Suprapubic skin (tissue), 4 donors: ENCODE data around the gene TGFBR2. TPM values are rescaled to one million over a fixed set of nuclear protein-coding genes. Genes with fewer than 3 reads are reported as not detected.

Source experiments
- DNase-seq, 2 donors: peaks; one replicate each; pipeline ENCODE4 v3.0.0-alpha.2; 2019; ENCODE audit warnings: low spot score in 2 of 2
- H3K27ac ChIP-seq: fragments of 200-600 bp; sonication (generic); one replicate; pipeline ENCODE4 v1.5.1; 2019
- H3K27me3 ChIP-seq: fragments of 200-600 bp; sonication (generic); one replicate; pipeline ENCODE4 v1.5.1; 2019
- H3K36me3 ChIP-seq: fragments of 200-600 bp; sonication (generic); one replicate; pipeline ENCODE4 v1.5.1; 2019
- H3K4me1 ChIP-seq: fragments of 200-600 bp; sonication (generic); one replicate; pipeline ENCODE4 v1.5.1; 2019
- H3K4me3 ChIP-seq: fragments of 200-600 bp; sonication (generic); one replicate; pipeline ENCODE4 v1.5.1; 2019; ENCODE audit warnings: mild to moderate bottlenecking
- H3K9me3 ChIP-seq: fragments of 200-600 bp; sonication (generic); one replicate; pipeline ENCODE4 v1.5.1; 2019
- CTCF ChIP-seq, 2 donors: fragments of 200-600 bp in 1 of 2; fragments of 450-650 bp in 1 of 2; sonication (generic) in 1 of 2; IDR thresholded peaks; one replicate each; pipeline ENCODE4 v1.5.1; 2016 to 2019; ENCODE audit warnings: antibody characterized with exemption in 2 of 2, mild to moderate bottlenecking in 1 of 2, moderate library complexity in 1 of 2
- EP300 ChIP-seq: sonication (generic); formaldehyde crosslinking; IDR thresholded peaks from one replicate; pipeline ENCODE4 v1.6.1; 2017; ENCODE audit warnings: antibody characterized with exemption
- POLR2A ChIP-seq, 2 donors: fragments of 450-650 bp; IDR thresholded peaks; one replicate each; pipeline ENCODE4 v1.6.1; 2017; ENCODE audit warnings: antibody characterized with exemption in 2 of 2, mild to moderate bottlenecking in 2 of 2, moderate library complexity in 2 of 2
- POLR2AphosphoS5 ChIP-seq, 3 donors: sonication (generic); formaldehyde crosslinking; IDR thresholded peaks; one replicate each; pipeline ENCODE4 v1.6.1; 2017; ENCODE audit warnings: antibody characterized with exemption in 3 of 3
- WGBS: methylation state at CpG from one replicate; pipeline ENCODE4 v1.1.5; 2018; 5-methylcytosine and 5-hydroxymethylcytosine counted together
- total RNA-seq, 4 donors: library from RNA; depleted of rRNA; stranded (reverse); fragments of >200 nt; gene quantifications; one replicate each; pipeline ENCODE4 v1.1.0, GENCODE V29; 2016

TGFBR2 gene
- total RNA-seq, 4 donors from 2014 or later, result 63.7 to 84.3 (median 83.3) TPM

- Histone ChIP-seq H3K4me1 (peaks cover 14% of the 10 kb centered on the region), H3K36me3 (peaks cover 56% of the 10 kb centered on the region), H3K27me3 (no peaks in the 10 kb centered on the region), H3K9me3 (no peaks in the 10 kb centered on the region), H3K27ac (no peak overlapping the region), H3K4me3 (no peak overlapping the region)
- no peak for TF ChIP-seq CTCF (IDR thresholded peaks at IDR 0.05)
- TF ChIP-seq POLR2A (IDR thresholded peaks at IDR 0.05), result no peak
- TF ChIP-seq EP300, result no peak
- DNase-seq, result no peak
- 93% methylated on average over 5 of the region's 5 CpGs for WGBS
Measured at GRCh38 chr3:30675774-30676173, 69.4 kb downstream of the TGFBR2 start.

- peaks cover 22% of the 10 kb centered on the region for H3K4me1 ChIP-seq
Measured at GRCh38 chr3:30676424-30677346, 70.3 kb downstream of the TGFBR2 start.

GRCh38 chr3:30677347-30677685, 70.9 kb downstream of the TGFBR2 start:
- DNase-seq, result no peak
- Histone ChIP-seq H3K27me3 (no peaks in the 10 kb centered on the region), H3K4me1 (peaks cover 28% of the 10 kb centered on the region), H3K27ac (no peak overlapping the region), H3K9me3 (no peaks in the 10 kb centered on the region), H3K36me3 (peaks cover 47% of the 10 kb centered on the region), H3K4me3 (no peak overlapping the region)
- TF ChIP-seq POLR2A (IDR thresholded peaks at IDR 0.05) (no peak), CTCF (IDR thresholded peaks at IDR 0.05) (no peak), POLR2AphosphoS5 (IDR thresholded peaks at IDR 0.05) (no peak), EP300 (no peak)
- WGBS, result 86% methylated on average over 8 of the region's 8 CpGs

More at GRCh38 chr3:30676424-30677346, 70.3 kb downstream of the TGFBR2 start:
- H3K27me3 ChIP-seq, result no peaks in the 10 kb centered on the region
- no peak overlapping the region for H3K4me3 ChIP-seq
- no peak for DNase-seq
- H3K36me3 ChIP-seq, result peaks cover 53% of the 10 kb centered on the region
- H3K27ac ChIP-seq, result no peak overlapping the region
- 77% methylated on average over 4 of the region's 4 CpGs for WGBS
- no peak for TF ChIP-seq CTCF (IDR thresholded peaks at IDR 0.05)
- H3K9me3 ChIP-seq, result no peaks in the 10 kb centered on the region

GRCh38 chr3:30679045-30679444, 72.6 kb downstream of the TGFBR2 start:
- DNase-seq, result no peak
- H3K4me1 ChIP-seq, result peaks cover 32% of the 10 kb centered on the region
- no peak overlapping the region for H3K27ac ChIP-seq
- H3K36me3 ChIP-seq, result peaks cover 38% of the 10 kb centered on the region
- H3K9me3 ChIP-seq, result no peaks in the 10 kb centered on the region
- TF ChIP-seq POLR2A (IDR thresholded peaks at IDR 0.05) (no peak), CTCF (IDR thresholded peaks at IDR 0.05) (no peak), POLR2AphosphoS5 (IDR thresholded peaks at IDR 0.05) (no peak), EP300 (no peak)
- no peaks in the 10 kb centered on the region for H3K27me3 ChIP-seq
- H3K4me3 ChIP-seq, result no peak overlapping the region

GRCh38 chr3:30680789-30681648, 74.6 kb downstream of the TGFBR2 start:
- Histone ChIP-seq H3K27ac (peak overlapping the region; percentile 67), H3K27me3 (no peaks in the 10 kb centered on the region), H3K4me3 (no peak overlapping the region), H3K4me1 (peaks cover 39% of the 10 kb centered on the region), H3K36me3 (peaks cover 26% of the 10 kb centered on the region), H3K9me3 (no peaks in the 10 kb centered on the region)
- peak in 1 of 2 donors; percentile 81 for DNase-seq
- 64% methylated on average over 18 of the region's 18 CpGs for WGBS
- TF ChIP-seq CTCF (IDR thresholded peaks at IDR 0.05) (no peak), POLR2A (IDR thresholded peaks at IDR 0.05) (no peak), EP300 (no peak), POLR2AphosphoS5 (IDR thresholded peaks at IDR 0.05) (no peak)
